Activated gamma-delta T cell treated with Interleukin-2 at 50 U/mL for 16 hours (primary cell): ENCODE data around the gene ZNF785.
"Not testable (repeated sequence)": the region's sequence is repeated elsewhere in the genome, so short reads cannot be mapped to it uniquely, and the experiment has no call there.

Experiments used
- DNase-seq: peaks from one replicate; pipeline ENCODE4 v3.0.0-alpha.2; 2020

The ZNF785 gene

DNA sequence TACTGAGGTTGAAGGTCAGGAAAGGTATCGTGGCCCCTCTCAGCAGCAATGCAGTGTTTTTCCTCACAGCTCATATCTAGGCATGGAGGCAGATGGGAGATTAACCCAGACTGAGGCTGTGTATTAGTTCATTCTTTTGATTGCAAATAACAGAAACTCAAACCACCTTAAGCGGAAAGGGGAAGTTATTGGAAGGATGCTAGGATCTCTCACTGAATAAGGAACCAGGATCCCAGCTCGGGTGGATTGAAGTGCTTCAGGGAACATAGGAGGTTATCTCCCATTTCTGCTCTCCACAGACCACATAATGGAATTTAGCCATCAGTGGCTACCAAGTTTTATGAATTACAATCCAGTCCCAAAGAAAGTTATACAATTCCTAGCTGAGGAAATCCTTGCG, 16.5 kb upstream of the ZNF785 start:
- DNase-seq = no peak

GRCh38 chr16:30600929-30601328, 15.4 kb upstream of the ZNF785 start:
- no peak for DNase-seq

DNA sequence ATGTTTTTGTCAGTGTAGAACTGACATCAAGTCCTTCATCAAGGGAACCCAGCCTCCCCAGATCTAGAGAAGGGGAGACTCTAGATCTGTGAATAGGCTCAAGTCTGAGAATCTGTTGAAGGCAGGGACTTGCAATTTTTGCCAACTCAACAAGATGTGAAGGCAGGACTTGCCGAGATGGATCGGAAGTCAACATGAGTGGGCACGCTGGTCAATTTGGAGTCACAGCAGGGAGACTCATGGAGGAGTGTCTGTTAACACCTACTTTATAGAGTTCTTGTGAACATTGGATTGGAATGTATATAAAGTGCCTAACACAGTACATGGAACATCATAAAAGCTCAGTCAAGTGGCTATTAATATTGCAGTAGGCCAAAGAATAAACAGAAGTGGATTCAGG, 14.7 kb upstream of the ZNF785 start:
- no peak for DNase-seq

GRCh38 chr16:30592871-30593270, 7.4 kb upstream of the ZNF785 start:
- DNase-seq = no peak

GRCh38 chr16:30590869-30591268, 5.4 kb upstream of the ZNF785 start:
- not testable (repeated sequence) for DNase-seq

DNA sequence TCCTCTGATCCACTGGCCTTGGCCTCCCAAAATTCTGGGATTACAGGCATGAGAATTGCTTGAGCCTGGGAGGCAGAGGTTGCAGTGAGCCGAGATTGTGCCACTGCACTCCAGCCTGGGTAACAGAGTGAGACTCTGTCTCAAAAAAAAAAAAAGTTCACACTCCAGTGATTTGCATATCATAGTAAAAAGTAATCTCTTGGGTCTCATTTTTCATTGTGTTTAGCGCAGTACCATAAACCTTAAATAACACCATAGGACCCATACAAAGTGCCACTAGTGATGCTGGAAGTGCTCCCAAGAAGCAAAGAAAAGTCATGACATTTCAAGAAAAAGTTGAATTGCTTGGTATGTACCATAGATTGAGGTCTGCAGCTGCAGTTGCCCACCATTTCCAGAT, 4.1 kb upstream of the ZNF785 start:
- DNase-seq = not testable (repeated sequence)

- no peak for DNase-seq
Measured at GRCh38 chr16:30588651-30589050, 3.2 kb upstream of the ZNF785 start.

DNA sequence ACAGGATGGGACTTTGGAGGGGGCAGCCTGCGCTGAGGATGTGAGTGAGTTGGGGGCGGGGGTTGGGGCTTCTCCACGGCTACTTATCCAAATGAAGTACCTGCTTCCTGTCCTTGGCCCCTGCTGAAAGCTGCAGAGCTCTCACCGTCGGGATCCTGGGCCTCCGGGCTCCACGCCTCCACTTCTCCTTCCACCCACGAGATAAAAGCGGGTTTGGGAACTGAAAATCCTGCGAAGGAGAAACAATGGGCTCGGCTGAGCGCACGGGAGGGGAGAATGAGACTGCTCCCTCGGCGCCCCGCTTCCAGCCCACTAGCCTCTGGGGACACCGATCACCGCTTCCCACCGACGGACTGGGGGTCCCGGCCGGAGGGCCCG, 486 bp downstream of the ZNF785 start:
- no peak for DNase-seq

DNA sequence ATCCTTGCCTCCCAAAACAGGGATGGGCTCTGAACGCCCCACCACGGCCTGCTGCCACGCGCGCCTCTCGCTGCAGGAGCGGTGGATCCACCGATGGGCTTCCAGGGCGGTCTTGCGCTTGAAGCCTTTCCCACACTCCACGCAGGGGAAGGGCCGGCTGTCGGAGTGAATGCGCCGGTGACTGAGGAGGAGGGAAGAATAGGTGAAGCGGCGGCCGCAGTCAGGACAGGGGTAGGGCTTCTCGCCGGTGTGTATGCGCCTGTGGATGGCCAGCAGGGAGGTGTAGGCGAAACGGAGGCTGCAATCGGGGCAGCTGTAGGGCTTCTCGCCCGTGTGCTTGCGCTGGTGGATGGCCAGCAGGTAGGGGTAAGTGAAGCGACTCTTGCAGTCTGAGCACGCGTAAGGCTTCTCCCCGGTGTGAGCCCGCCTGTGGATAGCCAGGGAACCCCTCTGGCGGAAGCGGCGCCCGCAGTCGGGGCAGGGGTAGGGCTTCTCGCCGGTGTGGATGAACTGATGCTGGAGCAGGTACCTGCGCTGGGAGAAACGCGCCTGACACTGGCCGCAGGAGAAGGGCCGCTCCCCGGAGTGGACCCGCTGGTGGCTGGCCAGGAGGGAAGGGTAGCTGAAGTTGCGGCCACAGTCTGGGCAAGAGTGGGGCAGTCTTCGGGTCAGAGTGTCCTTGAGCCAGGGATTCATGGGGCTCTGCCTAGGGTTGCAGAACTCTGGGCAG, 2.7 kb downstream of the ZNF785 start:
- no peak for DNase-seq

GRCh38 chr16:30581457-30581856, 4.0 kb downstream of the ZNF785 start:
- DNase-seq = no peak

- no peak for DNase-seq
Measured at GRCh38 chr16:30574678-30575077, 10.8 kb downstream of the ZNF785 start.

- DNase-seq = peak; percentile 95
Measured at GRCh38 chr16:30571445-30572322, 13.8 kb downstream of the ZNF785 start, which contains the start of gene ZNF688. Gene ZNF688, minus strand, starts transcription at chr16:30571714. Its CDS starts 85 bp downstream, at chr16:30571629.

DNA sequence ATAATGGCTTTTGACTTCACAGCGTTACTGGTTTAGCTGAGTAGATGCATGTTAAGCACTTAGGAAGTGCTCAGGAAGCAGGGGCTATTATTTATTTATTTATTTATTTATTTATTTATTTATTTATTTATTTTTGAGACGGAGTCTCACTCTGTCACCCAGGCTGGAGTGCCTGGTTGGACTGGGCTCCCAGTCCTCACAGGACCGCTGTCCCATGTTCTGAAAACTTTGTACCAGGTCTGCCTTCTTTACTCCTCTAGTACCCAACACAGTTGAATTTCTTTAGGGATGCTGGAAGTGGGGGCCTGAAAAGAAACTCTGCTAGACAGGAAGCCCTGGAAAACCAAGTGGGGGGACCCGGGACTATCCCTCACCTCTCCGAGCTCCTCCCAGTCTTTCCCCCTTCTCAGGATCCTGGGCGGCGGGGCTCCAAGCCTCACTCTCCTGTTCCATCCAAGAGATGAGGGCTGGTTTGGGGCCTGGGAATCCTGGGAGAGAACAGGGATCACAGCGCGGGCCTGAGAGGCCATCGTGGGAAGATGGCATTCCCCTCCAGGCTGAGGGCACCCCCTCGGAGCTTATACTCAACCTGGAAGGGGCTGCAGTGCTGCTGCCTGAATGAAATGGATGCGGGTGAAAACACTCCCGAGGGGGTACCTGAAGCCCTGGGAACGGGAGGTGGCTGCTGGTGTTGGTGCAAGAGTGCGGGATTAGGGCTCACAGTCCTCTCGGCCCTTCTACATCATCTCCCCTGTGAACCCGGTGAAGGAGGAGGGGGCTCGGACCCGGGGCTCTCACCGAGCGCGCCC, 14.7 kb downstream of the ZNF785 start:
- DNase-seq = no peak

- no peak for DNase-seq
Measured at GRCh38 chr16:30569746-30570635, 15.5 kb downstream of the ZNF785 start.

DNA sequence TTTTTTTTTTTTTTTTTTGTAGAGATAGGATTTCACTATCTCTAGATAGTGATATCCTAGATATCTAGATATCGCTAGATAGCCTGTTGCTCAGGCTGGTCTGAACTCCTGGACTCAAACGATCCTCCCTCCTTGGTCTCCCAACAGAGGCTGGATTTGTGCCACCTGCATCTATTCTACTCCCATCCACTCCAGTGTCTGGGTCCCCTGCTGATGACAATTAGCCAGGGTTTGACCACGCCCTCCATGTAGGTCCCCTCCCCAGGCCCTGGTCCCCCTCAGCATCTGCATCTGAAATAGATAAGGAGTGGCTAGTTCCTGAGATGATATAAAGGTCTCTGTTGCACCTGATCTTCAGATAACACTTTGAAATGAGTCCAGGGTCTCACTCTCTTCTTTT, 16.2 kb downstream of the ZNF785 start:
- DNase-seq = no peak

GRCh38 chr16:30567991-30568638, 17.4 kb downstream of the ZNF785 start:
- DNase-seq = peak; percentile 44

DNA sequence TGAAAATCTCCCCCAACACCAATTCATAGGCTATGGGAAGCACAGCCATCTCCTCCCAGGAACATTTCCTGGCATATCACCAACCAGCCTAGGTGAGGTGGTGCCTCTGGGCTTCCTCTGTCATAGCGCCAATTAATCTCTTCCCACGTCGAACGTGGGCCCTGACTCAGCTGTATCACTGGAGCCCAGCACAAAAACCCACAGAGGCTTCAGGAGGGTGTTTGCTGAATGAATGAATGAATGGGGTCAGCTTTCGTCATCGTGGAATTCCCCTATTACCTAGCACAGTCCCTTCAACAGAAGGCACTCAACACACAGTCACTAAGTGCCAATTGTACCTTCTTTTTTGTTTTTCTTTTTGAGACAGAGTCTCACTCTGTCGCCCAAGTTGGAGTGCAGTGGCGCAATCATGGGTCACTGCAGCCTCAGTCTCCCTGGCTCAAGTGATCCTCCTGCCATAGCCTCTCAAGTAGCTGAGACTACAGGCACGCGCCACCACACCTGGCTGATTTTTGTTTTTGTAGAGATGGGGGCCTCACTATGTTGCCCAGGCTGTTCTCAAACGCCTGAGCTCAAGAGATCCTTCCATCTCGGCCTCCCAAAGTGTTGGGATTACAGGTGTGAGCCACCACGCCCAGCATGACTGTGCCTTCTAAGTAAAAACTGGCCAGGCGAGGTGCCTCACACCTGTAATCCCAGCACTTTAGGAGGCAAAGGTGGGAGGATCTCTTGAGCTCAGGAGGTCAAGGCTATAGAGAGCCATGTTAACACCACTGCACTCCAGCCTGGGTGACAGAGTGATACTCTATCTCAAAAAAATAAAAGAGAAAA, 18.1 kb downstream of the ZNF785 start:
- peak; percentile 24 for DNase-seq

DNA sequence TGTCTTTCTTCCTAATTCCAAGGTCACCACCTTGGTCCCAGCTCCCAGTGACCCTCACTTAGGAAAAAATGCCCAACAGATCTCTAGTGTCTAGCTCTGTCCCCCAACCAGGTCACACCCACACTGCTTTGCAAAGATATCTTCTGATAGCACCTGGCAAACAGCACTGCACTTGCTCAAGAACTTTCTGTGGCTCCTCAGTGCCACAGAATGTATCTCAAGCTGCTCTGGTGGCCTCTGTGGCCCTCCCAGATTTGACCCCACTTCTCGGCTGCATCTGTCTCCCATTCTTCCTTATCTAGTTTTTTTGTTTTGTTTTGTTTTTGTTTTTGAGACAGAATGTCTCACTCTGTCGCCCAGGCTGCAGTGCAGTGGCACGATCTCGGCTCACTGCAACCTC, 19.0 kb downstream of the ZNF785 start:
- no peak for DNase-seq

DNA sequence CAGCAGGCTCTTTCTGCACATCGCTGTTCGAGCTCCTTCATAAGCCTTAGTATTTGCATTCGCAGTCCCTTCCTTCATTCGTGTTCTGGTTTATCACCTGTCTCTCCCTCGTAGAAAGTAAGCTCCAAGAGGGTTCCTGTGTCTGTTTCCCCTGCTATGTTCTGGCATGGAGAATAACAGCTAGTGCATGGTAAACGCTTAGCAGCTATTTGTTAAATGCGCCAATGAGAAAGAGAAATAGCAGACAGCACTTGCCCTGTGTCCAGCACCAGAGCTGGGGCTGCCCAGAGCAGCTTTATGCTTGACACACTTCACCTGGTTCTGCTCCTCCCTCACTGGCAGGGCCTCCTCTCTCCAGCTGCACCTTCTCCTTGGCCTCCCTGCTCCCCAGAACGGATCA, 19.5 kb downstream of the ZNF785 start:
- DNase-seq = no peak

DNA sequence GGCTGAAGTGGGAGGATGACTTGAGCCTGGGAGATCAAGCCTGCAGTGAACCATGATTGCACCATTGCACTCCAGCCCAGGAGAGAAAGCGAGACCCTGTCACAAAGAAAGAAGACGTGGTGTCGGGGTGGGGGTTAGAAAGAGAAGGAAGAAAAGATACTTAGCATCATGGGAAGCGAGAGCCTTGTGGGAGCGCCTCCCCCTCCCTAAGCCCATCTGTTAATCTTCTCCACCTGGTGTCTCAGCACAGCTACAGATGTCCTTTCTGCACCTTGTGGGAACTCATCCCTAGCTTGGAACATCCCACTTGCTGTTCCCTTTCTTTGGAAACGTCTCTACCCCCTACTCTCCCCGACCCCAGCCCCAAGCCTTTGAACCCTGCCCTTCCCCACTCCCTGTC, 20.0 kb downstream of the ZNF785 start:
- DNase-seq = no peak

DNA sequence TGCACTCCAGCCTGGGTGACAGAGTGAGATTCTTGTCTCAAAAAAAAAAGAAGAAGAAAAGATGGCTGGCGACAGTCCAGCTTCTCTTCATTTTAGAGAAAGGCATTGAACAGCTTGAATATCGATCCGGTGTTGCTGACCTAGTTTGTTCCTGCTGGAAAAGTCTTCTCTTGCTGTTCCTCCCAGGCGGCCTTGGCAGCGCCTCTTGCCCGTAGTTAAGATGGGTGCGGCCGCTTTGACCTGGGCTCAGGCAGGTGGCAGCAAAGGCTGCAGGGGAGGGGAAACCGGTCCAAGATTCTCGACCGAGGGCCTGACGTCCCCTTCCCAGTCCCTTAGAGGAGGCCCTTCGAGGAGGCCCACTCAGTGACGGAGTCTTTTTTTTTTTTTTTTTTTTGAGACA, 23.5 kb downstream of the ZNF785 start:
- no peak for DNase-seq
